Suprapubic skin (tissue), 4 donors: Measurements from ENCODE around the gene EXOC3. TPM values are rescaled to one million over a fixed set of nuclear protein-coding genes. Genes with fewer than 3 reads are reported as not detected.

Experiments
- DNase-seq, 2 donors: peaks; one replicate each; pipeline ENCODE4 v3.0.0-alpha.2; 2019; ENCODE audit warnings: low spot score in 2 of 2
- H3K27ac ChIP-seq: fragments of 200-600 bp; sonication (generic); one replicate; pipeline ENCODE4 v1.5.1; 2019
- H3K27me3 ChIP-seq: fragments of 200-600 bp; sonication (generic); one replicate; pipeline ENCODE4 v1.5.1; 2019
- H3K36me3 ChIP-seq: fragments of 200-600 bp; sonication (generic); one replicate; pipeline ENCODE4 v1.5.1; 2019
- H3K4me1 ChIP-seq: fragments of 200-600 bp; sonication (generic); one replicate; pipeline ENCODE4 v1.5.1; 2019
- H3K4me3 ChIP-seq: fragments of 200-600 bp; sonication (generic); one replicate; pipeline ENCODE4 v1.5.1; 2019; ENCODE audit warnings: mild to moderate bottlenecking
- H3K9me3 ChIP-seq: fragments of 200-600 bp; sonication (generic); one replicate; pipeline ENCODE4 v1.5.1; 2019
- CTCF ChIP-seq, 2 donors: fragments of 200-600 bp in 1 of 2; fragments of 450-650 bp in 1 of 2; sonication (generic) in 1 of 2; IDR thresholded peaks; one replicate each; pipeline ENCODE4 v1.5.1; 2016 to 2019; ENCODE audit warnings: antibody characterized with exemption in 2 of 2, mild to moderate bottlenecking in 1 of 2, moderate library complexity in 1 of 2
- EP300 ChIP-seq: sonication (generic); formaldehyde crosslinking; IDR thresholded peaks from one replicate; pipeline ENCODE4 v1.6.1; 2017; ENCODE audit warnings: antibody characterized with exemption
- POLR2A ChIP-seq, 2 donors: fragments of 450-650 bp; IDR thresholded peaks; one replicate each; pipeline ENCODE4 v1.6.1; 2017; ENCODE audit warnings: antibody characterized with exemption in 2 of 2, mild to moderate bottlenecking in 2 of 2, moderate library complexity in 2 of 2
- POLR2AphosphoS5 ChIP-seq, 3 donors: sonication (generic); formaldehyde crosslinking; IDR thresholded peaks; one replicate each; pipeline ENCODE4 v1.6.1; 2017; ENCODE audit warnings: antibody characterized with exemption in 3 of 3
- WGBS: methylation state at CpG from one replicate; pipeline ENCODE4 v1.1.5; 2018; 5-methylcytosine and 5-hydroxymethylcytosine counted together
- total RNA-seq, 4 donors: library from RNA; depleted of rRNA; stranded (reverse); fragments of >200 nt; gene quantifications; one replicate each; pipeline ENCODE4 v1.1.0, GENCODE V29; 2016

Gene EXOC3
- total RNA-seq, 4 donors from 2014 or later = 68.9 to 199 (median 83.4) TPM

GRCh38 chr5:440401-441201, 2.4 kb upstream of the EXOC3 start:
- Histone ChIP-seq H3K9me3 (no peaks in the 10 kb centered on the region), H3K36me3 (no peaks in the 10 kb centered on the region), H3K4me1 (peaks cover 26% of the 10 kb centered on the region), H3K27me3 (no peaks in the 10 kb centered on the region), H3K27ac (no peak overlapping the region), H3K4me3 (no peak overlapping the region)
- WGBS = 72% methylated on average over 18 of the region's 18 CpGs
- TF ChIP-seq CTCF (IDR thresholded peaks at IDR 0.05) (no peak), POLR2A (IDR thresholded peaks at IDR 0.05) (no peak), EP300 (no peak), POLR2AphosphoS5 (IDR thresholded peaks at IDR 0.05) (no peak)
- peak; percentile 50 to 62 for DNase-seq

- Histone ChIP-seq H3K4me3 (peak overlapping the region; percentile 84), H3K36me3 (no peaks in the 10 kb centered on the region), H3K27me3 (no peaks in the 10 kb centered on the region), H3K4me1 (peaks cover 28% of the 10 kb centered on the region), H3K27ac (no peak overlapping the region), H3K9me3 (no peaks in the 10 kb centered on the region)
- 96% methylated on average over 5 of the region's 5 CpGs for WGBS
- DNase-seq = peak in 1 of 2 donors; percentile 60
- TF ChIP-seq CTCF (IDR thresholded peaks at IDR 0.05) = no peak
- TF ChIP-seq EP300 = no peak
- TF ChIP-seq POLR2A (IDR thresholded peaks at IDR 0.05) = no peak
- TF ChIP-seq POLR2AphosphoS5 (IDR thresholded peaks at IDR 0.05) = no peak
Observed at GRCh38 chr5:441996-442334, 1.0 kb upstream of the EXOC3 start.

- H3K4me1 ChIP-seq = peaks cover 37% of the 10 kb centered on the region
- no peaks in the 10 kb centered on the region for H3K9me3 ChIP-seq
- peak; percentile 73 to 74 for DNase-seq
- H3K27ac ChIP-seq = peak overlapping the region; percentile 85
- WGBS = 22% methylated on average over 15 of the region's 62 CpGs
- no peaks in the 10 kb centered on the region for H3K27me3 ChIP-seq
- peaks cover 15% of the 10 kb centered on the region for H3K36me3 ChIP-seq
- peak overlapping the region; percentile 84 for H3K4me3 ChIP-seq
- TF ChIP-seq CTCF (IDR thresholded peaks at IDR 0.05) (no peak), POLR2AphosphoS5 (IDR thresholded peaks at IDR 0.05) (no peak), POLR2A (IDR thresholded peaks at IDR 0.05) (no peak), EP300 (no peak)
Observed at GRCh38 chr5:443239-444151, 519 bp downstream of the EXOC3 start.

GRCh38 chr5:444226-444625, 1.2 kb downstream of the EXOC3 start:
- DNase-seq = peak in 1 of 2 donors; percentile 48
- no peaks in the 10 kb centered on the region for H3K9me3 ChIP-seq
- no peak overlapping the region for H3K27ac ChIP-seq
- peaks cover 22% of the 10 kb centered on the region for H3K36me3 ChIP-seq
- no peaks in the 10 kb centered on the region for H3K27me3 ChIP-seq
- peaks cover 37% of the 10 kb centered on the region for H3K4me1 ChIP-seq
- no peak for TF ChIP-seq EP300
- TF ChIP-seq CTCF (IDR thresholded peaks at IDR 0.05) = no peak
- no peak for TF ChIP-seq POLR2AphosphoS5 (IDR thresholded peaks at IDR 0.05)
- no peak for TF ChIP-seq POLR2A (IDR thresholded peaks at IDR 0.05)
- peak overlapping the region; percentile 84 for H3K4me3 ChIP-seq
- WGBS = 68% methylated on average over 8 of the region's 8 CpGs

- 96% methylated on average over 8 of the region's 10 CpGs for WGBS
- H3K27ac ChIP-seq = no peak overlapping the region
Observed at GRCh38 chr5:445591-445990, 2.6 kb downstream of the EXOC3 start.

More at GRCh38 chr5:445591-445990, 2.6 kb downstream of the EXOC3 start:
- Histone ChIP-seq H3K36me3 (peaks cover 36% of the 10 kb centered on the region), H3K9me3 (no peaks in the 10 kb centered on the region), H3K4me3 (no peak overlapping the region), H3K4me1 (peaks cover 37% of the 10 kb centered on the region), H3K27me3 (no peaks in the 10 kb centered on the region)
- TF ChIP-seq EP300 = no peak
- no peak for TF ChIP-seq POLR2AphosphoS5 (IDR thresholded peaks at IDR 0.05)
- TF ChIP-seq POLR2A (IDR thresholded peaks at IDR 0.05) = no peak
- TF ChIP-seq CTCF (IDR thresholded peaks at IDR 0.05) = no peak
- peak; percentile 31 to 74 for DNase-seq
